RPMI8226 (cell line): ENCODE data around the gene CFAP107.
"Not testable (repeated sequence)": the region's sequence is repeated elsewhere in the genome, so short reads cannot be mapped to it uniquely, and the experiment has no call there.

Experiments used
- DNase-seq: peaks from one replicate; pipeline ENCODE4 v3.0.0-alpha.2; 2015

CFAP107 gene, protein sequence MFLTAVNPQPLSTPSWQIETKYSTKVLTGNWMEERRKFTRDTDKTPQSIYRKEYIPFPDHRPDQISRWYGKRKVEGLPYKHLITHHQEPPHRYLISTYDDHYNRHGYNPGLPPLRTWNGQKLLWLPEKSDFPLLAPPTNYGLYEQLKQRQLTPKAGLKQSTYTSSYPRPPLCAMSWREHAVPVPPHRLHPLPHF

DNA sequence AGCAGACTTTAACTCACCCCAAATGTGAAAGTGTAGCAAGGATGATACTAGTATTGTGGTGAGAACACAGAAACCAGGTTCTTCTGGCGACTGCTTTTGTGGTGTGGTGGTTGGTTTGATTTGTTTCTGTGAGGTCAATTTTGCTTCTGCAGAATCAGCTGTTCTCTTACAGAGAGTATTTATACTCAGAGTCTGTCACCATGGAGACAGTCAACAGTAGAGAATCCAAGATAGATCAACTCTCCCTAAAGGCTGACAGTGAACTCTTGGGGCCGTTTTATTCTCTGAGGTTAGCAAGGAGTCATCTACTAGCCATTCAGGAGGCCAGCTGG lies at the start of gene CFAP107:
Gene CFAP107, plus strand, starts transcription at position 209 of the 332 bp plus-strand sequence. CDS start 231 bp downstream, outside the sequence.
- DNase-seq: peak; percentile 86

- no peak for DNase-seq
Measured at GRCh38 chr1:12696658-12697057, 49.3 kb upstream of the CFAP107 start.

GRCh38 chr1:12697397-12697796 lies 48.6 kb upstream of the CFAP107 start:
- no peak for DNase-seq

- no peak for DNase-seq
Measured at GRCh38 chr1:12703821-12704451, 42.1 kb upstream of the CFAP107 start.

DNA sequence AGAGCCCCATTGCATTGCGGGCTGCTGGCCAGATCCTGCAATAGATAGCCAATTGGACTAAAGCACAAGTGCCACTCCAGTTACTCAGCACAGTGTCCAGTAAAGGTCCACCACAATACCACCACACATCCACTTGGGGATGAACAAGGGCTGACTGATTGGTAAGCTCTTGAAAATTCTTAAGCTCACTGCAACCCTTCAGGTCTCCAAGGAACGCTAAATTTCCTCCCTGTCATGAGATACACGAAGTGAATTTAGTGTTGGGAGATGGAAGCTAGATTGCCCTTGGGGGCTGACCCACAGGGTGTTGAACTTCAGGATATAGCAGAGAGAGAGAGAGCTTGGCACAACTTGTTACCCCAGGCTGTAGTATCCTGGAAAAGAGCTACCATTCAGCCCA lies 39.9 kb upstream of the CFAP107 start:
- no peak for DNase-seq

DNA sequence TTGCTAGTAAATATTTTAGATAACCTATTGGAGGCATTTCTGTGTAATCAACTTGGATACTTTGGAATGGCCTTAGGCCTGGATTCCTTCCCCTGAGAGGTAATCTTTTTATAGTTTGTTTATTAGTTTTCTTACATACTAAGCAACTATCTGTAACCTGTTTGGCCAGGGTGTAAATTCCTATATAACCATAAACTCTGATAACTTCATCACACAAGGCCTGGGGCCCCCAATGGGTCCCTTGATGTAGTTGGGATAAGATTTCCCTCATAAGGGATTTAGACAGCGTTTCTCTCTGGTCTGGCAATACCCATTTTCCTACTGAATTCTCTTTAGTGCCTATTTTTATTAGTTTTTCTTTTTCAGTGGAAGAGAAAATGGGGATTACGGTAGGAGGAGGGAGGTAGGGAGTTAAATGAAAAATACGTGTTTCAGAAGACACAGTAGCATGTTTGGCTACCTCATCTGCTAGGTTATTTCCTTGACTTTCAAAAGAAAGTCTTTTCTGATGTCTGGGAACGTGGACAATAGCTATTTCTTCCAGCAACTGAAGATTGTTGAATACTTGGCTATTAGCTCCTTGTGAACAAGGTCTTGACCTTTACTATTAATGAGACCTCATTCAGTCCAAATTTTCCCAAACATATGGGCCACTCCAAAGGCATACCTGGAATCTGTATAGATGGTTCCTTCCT lies 37.5 kb upstream of the CFAP107 start:
- no peak for DNase-seq

- no peak for DNase-seq
Measured at GRCh38 chr1:12709091-12709491, 36.9 kb upstream of the CFAP107 start.

DNA sequence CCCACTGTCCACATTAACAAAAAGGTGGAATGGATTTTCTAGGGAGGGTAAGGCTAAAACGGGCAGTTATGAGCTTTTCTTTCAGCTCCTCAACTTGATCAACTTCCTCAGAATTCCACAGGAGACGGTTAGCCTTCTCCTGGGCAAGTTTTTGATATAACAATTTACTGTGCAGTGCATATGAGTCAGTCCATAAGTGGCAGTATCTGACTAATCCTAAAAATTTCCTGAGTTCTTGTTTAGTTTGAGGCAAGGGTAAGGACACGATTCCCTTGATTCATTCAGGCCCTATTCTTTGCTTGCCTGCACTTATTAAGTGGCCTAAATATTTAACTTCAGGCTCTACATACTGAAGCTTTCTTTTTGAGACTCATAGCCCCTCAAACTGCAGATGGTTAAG lies 36.3 kb upstream of the CFAP107 start:
- DNase-seq: no peak

- DNase-seq: no peak
Measured at GRCh38 chr1:12711536-12711935, 34.5 kb upstream of the CFAP107 start.

GRCh38 chr1:12712076-12712475 lies 33.9 kb upstream of the CFAP107 start:
- DNase-seq: no peak

DNA sequence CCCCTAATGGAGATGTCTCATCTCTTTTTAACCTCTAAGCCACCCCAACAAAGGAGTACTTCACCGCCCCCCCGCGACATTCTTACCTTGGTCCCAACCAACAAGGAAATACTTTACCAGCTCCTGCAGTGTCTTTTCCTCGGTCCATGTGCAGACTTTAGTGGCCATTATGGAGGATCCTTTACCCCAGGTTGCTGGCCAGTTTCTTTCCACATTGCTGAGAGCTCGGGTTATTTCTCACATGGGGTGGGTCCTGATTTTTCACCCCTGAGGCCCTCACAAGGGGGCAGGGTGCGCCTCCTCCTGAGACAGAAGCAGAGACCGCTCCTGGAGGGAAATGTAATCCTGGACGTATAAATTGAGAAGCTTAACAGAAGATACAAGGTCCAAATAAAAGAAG lies 33.1 kb upstream of the CFAP107 start:
- DNase-seq: no peak

- not testable (repeated sequence) for DNase-seq
Measured at GRCh38 chr1:12713651-12714050, 32.3 kb upstream of the CFAP107 start.

GRCh38 chr1:12714710-12715475 lies 31.1 kb upstream of the CFAP107 start:
- DNase-seq: no peak

GRCh38 chr1:12715896-12716437 lies 30.0 kb upstream of the CFAP107 start, which contains the start of gene AADACL3:
Gene AADACL3 (plus strand): TSS chr1:12716110. CDS start chr1:12716177, 67 bp downstream.
- no peak for DNase-seq

- DNase-seq: no peak
Measured at GRCh38 chr1:12717301-12717838, 28.6 kb upstream of the CFAP107 start.

- no peak for DNase-seq
Measured at GRCh38 chr1:12722626-12723025, 23.4 kb upstream of the CFAP107 start.

DNA sequence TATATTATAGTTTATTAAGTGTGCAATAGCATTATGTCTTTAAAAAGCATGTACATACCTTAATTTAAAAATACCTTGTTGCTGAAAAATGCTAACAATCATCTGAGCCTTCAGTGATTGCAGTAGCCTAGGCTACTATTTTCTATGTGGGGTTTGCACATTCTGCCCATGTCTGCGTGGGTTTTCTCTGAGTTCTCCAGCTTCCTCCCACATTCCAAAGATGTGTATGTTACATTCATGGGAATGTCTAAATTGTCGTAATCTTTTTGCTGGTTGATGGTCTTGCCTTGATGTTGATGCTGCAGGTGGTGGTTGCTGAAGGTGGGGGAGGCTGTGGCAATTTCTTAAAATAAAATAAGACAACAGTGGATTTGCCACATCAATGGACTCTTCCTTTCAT lies 17.6 kb upstream of the CFAP107 start:
- DNase-seq: no peak

- DNase-seq: no peak
Measured at GRCh38 chr1:12730156-12730555, 15.8 kb upstream of the CFAP107 start.

GRCh38 chr1:12731084-12731483 lies 14.9 kb upstream of the CFAP107 start:
- not testable (repeated sequence) for DNase-seq

- DNase-seq: no peak
Measured at GRCh38 chr1:12734651-12735050, 11.3 kb upstream of the CFAP107 start.

- no peak for DNase-seq
Measured at GRCh38 chr1:12738934-12739333, 7.1 kb upstream of the CFAP107 start.

GRCh38 chr1:12739613-12740012 lies 6.4 kb upstream of the CFAP107 start:
- no peak for DNase-seq

GRCh38 chr1:12741946-12742345 lies 4.1 kb upstream of the CFAP107 start:
- no peak for DNase-seq
